ENCODE results near the gene KIAA1671.

GRCh38 chr22:24986816-24987215, 34.3 kb downstream of the KIAA1671 start:
- TF ChIP-seq, protein P1, sequence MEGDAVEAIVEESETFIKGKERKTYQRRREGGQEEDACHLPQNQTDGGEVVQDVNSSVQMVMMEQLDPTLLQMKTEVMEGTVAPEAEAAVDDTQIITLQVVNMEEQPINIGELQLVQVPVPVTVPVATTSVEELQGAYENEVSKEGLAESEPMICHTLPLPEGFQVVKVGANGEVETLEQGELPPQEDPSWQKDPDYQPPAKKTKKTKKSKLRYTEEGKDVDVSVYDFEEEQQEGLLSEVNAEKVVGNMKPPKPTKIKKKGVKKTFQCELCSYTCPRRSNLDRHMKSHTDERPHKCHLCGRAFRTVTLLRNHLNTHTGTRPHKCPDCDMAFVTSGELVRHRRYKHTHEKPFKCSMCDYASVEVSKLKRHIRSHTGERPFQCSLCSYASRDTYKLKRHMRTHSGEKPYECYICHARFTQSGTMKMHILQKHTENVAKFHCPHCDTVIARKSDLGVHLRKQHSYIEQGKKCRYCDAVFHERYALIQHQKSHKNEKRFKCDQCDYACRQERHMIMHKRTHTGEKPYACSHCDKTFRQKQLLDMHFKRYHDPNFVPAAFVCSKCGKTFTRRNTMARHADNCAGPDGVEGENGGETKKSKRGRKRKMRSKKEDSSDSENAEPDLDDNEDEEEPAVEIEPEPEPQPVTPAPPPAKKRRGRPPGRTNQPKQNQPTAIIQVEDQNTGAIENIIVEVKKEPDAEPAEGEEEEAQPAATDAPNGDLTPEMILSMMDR (IDR thresholded peaks at IDR 0.05) = no peak
- TF ChIP-seq POLR2A (IDR thresholded peaks at IDR 0.05) (no peak), EP300 (IDR thresholded peaks at IDR 0.05) (no peak)
